GM20431 (cell line): ENCODE measurements around the gene CLEC4G.
"Not testable (repeated sequence)": the region's sequence is repeated elsewhere in the genome, so short reads cannot be mapped to it uniquely, and the experiment has no call there.

ENCODE experiments used
- in situ Hi-C: fragments of 300-500 bp; cut with MseI, MboI; formaldehyde crosslinking; loops from one replicate; pipeline ENCODE4 v1.15.0; 2020; ENCODE audit warnings: low sequenced_read_pairs; ENCODE audit not compliant: unreplicated experiment

The CLEC4G gene

GRCh38 chr19:7746903-7747884 lies 15.3 kb upstream of the CLEC4G start, which contains the start of gene CD209:
Gene CD209, minus strand, starts transcription at chr19:7747534. Its CDS starts 23 bp downstream, at chr19:7747511.
- in situ Hi-C loops, result no loop called here

GRCh38 chr19:7746306-7746705 lies 14.4 kb upstream of the CLEC4G start:
- in situ Hi-C loops, result not testable (repeated sequence)

GRCh38 chr19:7744871-7745650 lies 13.2 kb upstream of the CLEC4G start:
- in situ Hi-C loops, result no loop called here

- in situ Hi-C loops, result no loop called here
Measured at GRCh38 chr19:7744199-7744786, 12.4 kb upstream of the CLEC4G start.

- in situ Hi-C loops, result no loop called here
Measured at GRCh38 chr19:7743425-7743841, 11.5 kb upstream of the CLEC4G start.

- in situ Hi-C loops, result no loop called here
Measured at GRCh38 chr19:7742991-7743390, 11.1 kb upstream of the CLEC4G start.

GRCh38 chr19:7742575-7742974 lies 10.7 kb upstream of the CLEC4G start:
- in situ Hi-C loops, result no loop called here

GRCh38 chr19:7740682-7741054 lies 8.8 kb upstream of the CLEC4G start:
- in situ Hi-C loops, result no loop called here

- in situ Hi-C loops, result no loop called here
Measured at GRCh38 chr19:7739801-7740681, 8.1 kb upstream of the CLEC4G start.

- in situ Hi-C loops, result no loop called here
Measured at GRCh38 chr19:7739211-7739755, 7.4 kb upstream of the CLEC4G start.

- in situ Hi-C loops, result no loop called here
Measured at GRCh38 chr19:7738023-7738422, 6.1 kb upstream of the CLEC4G start.

GRCh38 chr19:7737215-7737614 lies 5.3 kb upstream of the CLEC4G start:
- in situ Hi-C loops, result no loop called here

GRCh38 chr19:7736148-7736547 lies 4.2 kb upstream of the CLEC4G start:
- in situ Hi-C loops, result no loop called here

GRCh38 chr19:7734220-7735203 lies 2.6 kb upstream of the CLEC4G start:
- in situ Hi-C loops, result no loop called here

GRCh38 chr19:7733376-7733775 lies 1.5 kb upstream of the CLEC4G start:
- in situ Hi-C loops, result no loop called here

- in situ Hi-C loops, result no loop called here
Measured at GRCh38 chr19:7731615-7732014, 295 bp downstream of the CLEC4G start.

- in situ Hi-C loops, result no loop called here
Measured at GRCh38 chr19:7731218-7731595, 703 bp downstream of the CLEC4G start.
